H1 (cell line): ENCODE data around the gene AKTIP. TPM values are rescaled to one million over a fixed set of nuclear protein-coding genes. Genes with fewer than 3 reads are reported as not detected.

ENCODE experiments used
- CTCF ChIA-PET: fragments of 300-600 bp; sonication (Branson Sonifier 250); formaldehyde crosslinking; loops from one replicate; lab custom pipeline; 2021; ENCODE audit not compliant: partially characterized antibody; lab: Charles Lee
- POLR2A ChIA-PET: fragments of 300-600 bp; sonication (Branson Sonifier 250); formaldehyde crosslinking; loops from one replicate; lab custom pipeline; 2021; ENCODE audit warnings: inconsistent platforms; ENCODE audit not compliant: partially characterized antibody; lab: Charles Lee
- DNase-seq, 2 experiments: peaks; one replicate each; pipeline versions ENCODE4 v3.0.0 to v3.0.0-alpha.2; 2010 to 2022; ENCODE audit warnings: low spot score in 2 of 2, low read depth in 1 of 2, mixed read lengths in 1 of 2
- FAIRE-seq: peaks from 2 replicates; lab custom pipeline; 2011; peaks lifted over from hg19 to GRCh38; lab: Jason Lieb, UNC
- H2AFZ ChIP-seq: 2 replicates; pipeline ENCODE4 v1.8.1; 2012; ENCODE audit warnings: low read length, inconsistent platforms
- H2AK5ac ChIP-seq: 2 replicates; pipeline ENCODE4 v1.6.1; 2013; ENCODE audit warnings: low read depth, low read length
- H2BK120ac ChIP-seq: replicated peaks from 2 replicates; pipeline ENCODE3; 2013; ENCODE audit warnings: low read depth, low read length, inconsistent platforms
- H2BK12ac ChIP-seq: 2 replicates; pipeline ENCODE4 v1.6.1; 2013; ENCODE audit warnings: low read depth, low read length
- H2BK15ac ChIP-seq: 2 replicates; pipeline ENCODE4 v1.6.1; 2013; ENCODE audit warnings: low read length
- H2BK20ac ChIP-seq: 2 replicates; pipeline ENCODE4 v1.6.1; 2013; ENCODE audit warnings: low read length
- H2BK5ac ChIP-seq: 2 replicates; pipeline ENCODE4 v1.6.1; 2013; ENCODE audit warnings: low read depth, low read length
- H3K14ac ChIP-seq: 2 replicates; pipeline ENCODE4 v1.6.1; 2013; ENCODE audit warnings: inconsistent platforms; ENCODE audit not compliant: insufficient read length
- H3K18ac ChIP-seq: 2 replicates; pipeline ENCODE4 v1.6.1; 2013; ENCODE audit warnings: low read length; ENCODE audit errors: extremely low read depth
- H3K23ac ChIP-seq: 2 replicates; pipeline ENCODE4 v1.6.1; 2013; ENCODE audit warnings: inconsistent platforms; ENCODE audit not compliant: insufficient read length
- H3K23me2 ChIP-seq: 2 replicates; pipeline ENCODE4 v1.6.1; 2013; ENCODE audit warnings: low read depth, low read length
- H3K27ac ChIP-seq: 2 replicates; pipeline ENCODE4 v1.6.1; 2011; ENCODE audit warnings: low read depth, low read length, inconsistent platforms
- H3K27me3 ChIP-seq, 4 experiments: replicated peaks in 1 of 4; 1 replicate in 1 of 4; 2 replicates in 3 of 4; pipeline versions ENCODE4 v1.6.1 to v1.8.1; 2011 to 2013; ENCODE audit warnings: low read length in 3 of 4, mild to moderate bottlenecking in 3 of 4, inconsistent platforms in 2 of 4, mixed read lengths in 2 of 4, moderate library complexity in 1 of 4; ENCODE audit not compliant: control insufficient read depth in 3 of 4, insufficient read depth in 3 of 4; ENCODE audit errors: extremely low read depth in 1 of 4
- H3K36me3 ChIP-seq, 4 experiments: 2 replicates each; pipeline versions ENCODE4 v1.6.1 to v1.8.1; 2011 to 2013; ENCODE audit warnings: mild to moderate bottlenecking in 4 of 4, low read length in 3 of 4, moderate library complexity in 2 of 4, control low read depth in 1 of 4, inconsistent platforms in 1 of 4; ENCODE audit not compliant: insufficient read depth in 4 of 4, control insufficient read depth in 2 of 4
- H3K4ac ChIP-seq: replicated peaks from 2 replicates; pipeline ENCODE3; 2013; ENCODE audit warnings: low read length, low read depth, mixed read lengths, inconsistent platforms; ENCODE audit not compliant: insufficient read length
- H3K4me1 ChIP-seq, 4 experiments: replicated peaks in 1 of 4; 1 replicate in 1 of 4; 2 replicates in 3 of 4; pipeline versions ENCODE4 v1.6.1 to v1.8.1; 2011 to 2013; ENCODE audit warnings: low read length in 3 of 4, inconsistent platforms in 2 of 4, mixed read lengths in 1 of 4; ENCODE audit not compliant: insufficient read depth in 4 of 4, control insufficient read depth in 3 of 4
- H3K4me2 ChIP-seq, 2 experiments: 2 replicates each; pipeline versions ENCODE4 v1.6.1 to v1.8.1; 2011 to 2013; ENCODE audit warnings: low read depth in 2 of 2, low read length in 2 of 2, control low read depth in 1 of 2, inconsistent platforms in 1 of 2, mild to moderate bottlenecking in 1 of 2; ENCODE audit not compliant: insufficient read depth in 1 of 2
- H3K4me3 ChIP-seq, 4 experiments: fragments of 200-600, 300-600 bp in 1 of 4; sonication (generic), shearing (Covaris generic), sonication (Bioruptor Twin) in 1 of 4; 2 replicates each; pipeline versions ENCODE4 v1.5.1 to v1.8.1; 2011 to 2016; ENCODE audit warnings: low read length in 4 of 4, low read depth in 3 of 4, control low read depth in 2 of 4, inconsistent platforms in 2 of 4, mild to moderate bottlenecking in 2 of 4, mixed read lengths in 1 of 4, moderate library complexity in 1 of 4; ENCODE audit not compliant: insufficient read depth in 2 of 4; ENCODE audit errors: extremely low read depth in 1 of 4
- H3K56ac ChIP-seq: replicated peaks from 2 replicates; pipeline ENCODE3; 2013; ENCODE audit warnings: low read depth, mild to moderate bottlenecking, mixed read lengths, low read length, inconsistent platforms; ENCODE audit not compliant: insufficient read length
- H3K79me1 ChIP-seq: 2 replicates; pipeline ENCODE4 v1.6.1; 2013; ENCODE audit warnings: low read depth, low read length, control low read depth
- H3K79me2 ChIP-seq, 2 experiments: 2 replicates each; pipeline versions ENCODE4 v1.6.1 to v1.8.1; 2012 to 2013; ENCODE audit warnings: low read length in 2 of 2, mild to moderate bottlenecking in 2 of 2, inconsistent platforms in 1 of 2; ENCODE audit not compliant: insufficient read depth in 2 of 2, control insufficient read depth in 1 of 2
- H3K9ac ChIP-seq, 4 experiments: replicated peaks in 1 of 4; 1 replicate in 1 of 4; 2 replicates in 3 of 4; pipeline versions ENCODE4 v1.6.1 to v1.8.1; 2011 to 2013; ENCODE audit warnings: low read depth in 3 of 4, low read length in 3 of 4, control low read depth in 2 of 4, mild to moderate bottlenecking in 2 of 4, moderate library complexity in 2 of 4, inconsistent platforms in 1 of 4; ENCODE audit errors: extremely low read depth in 1 of 4
- H3K9me3 ChIP-seq, 2 experiments: 2 replicates each; pipeline versions ENCODE4 v1.6.1 to v1.8.1; 2012 to 2013; ENCODE audit warnings: mild to moderate bottlenecking in 2 of 2, moderate library complexity in 2 of 2, control low read depth in 1 of 2, inconsistent platforms in 1 of 2, low read depth in 1 of 2, low read length in 1 of 2, mixed read lengths in 1 of 2; ENCODE audit not compliant: insufficient read depth in 2 of 2
- H4K20me1 ChIP-seq, 2 experiments: replicated peaks in 1 of 2; 2 replicates each; pipeline versions ENCODE3 to v1.8.1; 2011 to 2013; ENCODE audit warnings: inconsistent platforms in 2 of 2, low read length in 2 of 2, mild to moderate bottlenecking in 1 of 2; ENCODE audit not compliant: insufficient read depth in 2 of 2, control insufficient read depth in 1 of 2
- H4K5ac ChIP-seq: 2 replicates; pipeline ENCODE4 v1.6.1; 2013; ENCODE audit warnings: low read length, low read depth, mixed read lengths, inconsistent platforms; ENCODE audit not compliant: insufficient read length
- H4K8ac ChIP-seq: 2 replicates; pipeline ENCODE4 v1.8.0; 2013; ENCODE audit warnings: mild to moderate bottlenecking, moderate library complexity, low read length, inconsistent platforms; ENCODE audit not compliant: insufficient read depth; ENCODE audit errors: extremely low read depth
- H4K91ac ChIP-seq: replicated peaks from 2 replicates; pipeline ENCODE3; 2013; ENCODE audit warnings: low read length, mixed read lengths, inconsistent platforms; ENCODE audit not compliant: insufficient read length
- CBX8 ChIP-seq: fragments of 300-800, 300-1000 bp; sonication (generic); IDR thresholded peaks from 2 replicates; pipeline ENCODE4 v1.7.1; 2016; ENCODE audit warnings: low read depth, low read length, borderline replicate concordance
- NANOG ChIP-seq: IDR thresholded peaks from 2 replicates; pipeline ENCODE4 v1.6.1; 2011; ENCODE audit warnings: low read length, low read depth, mild to moderate bottlenecking, inconsistent platforms; ENCODE audit not compliant: insufficient read depth, poor library complexity, severe bottlenecking
- SP4 ChIP-seq: IDR thresholded peaks from 2 replicates; pipeline ENCODE4 v1.6.1; 2012; ENCODE audit warnings: low read length, inconsistent platforms
- TBP ChIP-seq: IDR thresholded peaks from 2 replicates; pipeline ENCODE4 v1.6.1; 2011; ENCODE audit warnings: low read depth, low read length, improper control_type of control experiment
- ZNF274 ChIP-seq: IDR thresholded peaks from 2 replicates; pipeline ENCODE4 v1.7.0; 2012; ENCODE audit warnings: low read length, borderline replicate concordance; ENCODE audit errors: extremely low read depth
- WGBS, 2 experiments: shearing (Covaris generic) in 1 of 2; methylation state at CpG; one replicate each; pipeline versions ENCODE4 v1.1.6 to v1.1.7; 2013 to 2015; ENCODE audit warnings: low lambda C conversion rate in 2 of 2, mixed read lengths in 2 of 2, inconsistent platforms in 1 of 2, low coverage in 1 of 2, missing lambda C conversion rate in 1 of 2; ENCODE audit not compliant: insufficient replicate concordance in 2 of 2, insufficient coverage in 1 of 2, insufficient read length in 1 of 2; ENCODE audit errors: extremely low coverage in 1 of 2, missing lambda C conversion rate in 1 of 2; 5-methylcytosine and 5-hydroxymethylcytosine counted together
- polyA plus RNA-seq, 7 experiments: library from polyadenylated mRNA; depleted of rRNA in 3 of 7; stranded (reverse) in 5 of 7; unstranded in 2 of 7; fragments of >200 nt in 5 of 7; fragments of 200-250 nt in 2 of 7; gene quantifications; 1 replicate in 5 of 7; 2 replicates in 1 of 7; 4 replicates in 1 of 7; pipeline versions ENCODE4 v1.2.1 to v1.2.3, GENCODE V29; 2011 to 2013; ENCODE audit warnings: missing spikeins in 2 of 7, mixed read lengths in 2 of 7
- total RNA-seq: library from RNA; stranded (reverse); fragmentation: NEBNext Ultra II Directional; extraction: Animal tissue kit (Norgen Biotek cat#: 25700); gene quantifications from 2 replicates; pipeline ENCODE4 v1.2.1, GENCODE V29; 2021
- TF ChIP-seq, protein P1 (sequence below): IDR thresholded peaks from 2 replicates; pipeline ENCODE4 v1.6.1; 2011; ENCODE audit warnings: low read length, improper control_type of control experiment
- TF ChIP-seq, protein P2 (sequence below): IDR thresholded peaks from 2 replicates; pipeline ENCODE4 v1.6.1; 2012; ENCODE audit warnings: inconsistent platforms
- TF ChIP-seq, protein P3 (sequence below): IDR thresholded peaks from 2 replicates; pipeline ENCODE4 v1.6.1; 2012; ENCODE audit warnings: low read length, inconsistent platforms

AKTIP gene
- total and polyA plus RNA-seq, 2 of the 8 experiments (the other 6 are each of a cell fraction or from before 2014, with no cell fraction given): 15.0 to 15.6 TPM

DNA sequence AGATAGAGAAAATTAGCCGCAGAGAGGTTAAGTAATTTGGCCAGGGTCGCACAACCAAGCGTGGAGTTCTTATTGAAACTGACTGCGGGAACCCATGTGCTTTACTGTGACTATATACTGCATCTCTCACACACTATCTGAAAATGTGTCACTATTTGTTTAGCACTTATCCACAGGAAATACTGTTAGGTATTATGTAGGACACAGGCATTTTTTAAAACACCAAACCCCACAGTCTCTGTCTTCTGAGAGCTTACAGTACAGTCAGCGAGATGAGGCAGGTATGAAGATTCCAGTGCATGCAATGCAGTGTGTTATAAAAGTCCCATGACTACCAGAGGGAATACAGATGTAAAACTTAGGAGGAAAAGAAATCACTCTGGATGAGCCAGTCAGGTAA is 57.5 kb downstream of the AKTIP start:
- H3K23me2 ChIP-seq: no peaks in the 10 kb centered on the region
- no peak overlapping the region for H3K27ac ChIP-seq
- no peak for FAIRE-seq
- peaks cover 0 to 20% (median 4%) of the 10 kb centered on the region in 4 experiments; a peak in 4 of 8 replicates for H3K36me3 ChIP-seq
- no peaks in the 10 kb centered on the region for H3K9me3 ChIP-seq
- H3K4me2 ChIP-seq: no peak overlapping the region
- no peak overlapping the region for H4K5ac ChIP-seq
- DNase-seq: no peak
- no peak overlapping the region for H2BK20ac ChIP-seq
- no peak overlapping the region for H2BK120ac ChIP-seq
- no peaks in the 10 kb centered on the region for H3K4me1 ChIP-seq
- ChIA-PET POLR2A (interaction anchor here (0.6 to 0.7 kb wide), 2 partner anchors 10 to 28 kb away, joined by 3 read pairs; no protein-coding TSS in a partner anchor), CTCF (interaction anchor here (1.1 to 1.2 kb wide), 3 partner anchors 9 to 64 kb away, joined by 3 read pairs; no protein-coding TSS in a partner anchor)
- WGBS, 2 experiments: 90% methylated on average over 5 of the region's 5 CpGs; no CpG with 5 or more reads in 1 of the 2 experiments
- H2BK5ac ChIP-seq: no peak overlapping the region
- no peaks in the 10 kb centered on the region for H3K79me2 ChIP-seq
- no peak overlapping the region for H2BK12ac ChIP-seq
- H3K9ac ChIP-seq: no peak overlapping the region
- H2AFZ ChIP-seq: no peak overlapping the region
- H3K56ac ChIP-seq: no peak overlapping the region
- H2BK15ac ChIP-seq: no peak overlapping the region
- H3K79me1 ChIP-seq: no peaks in the 10 kb centered on the region
- no peak overlapping the region for H2AK5ac ChIP-seq
- no peak overlapping the region for H4K8ac ChIP-seq
- H3K18ac ChIP-seq: no peak overlapping the region
- H3K23ac ChIP-seq: no peak overlapping the region
- H3K4ac ChIP-seq: no peak overlapping the region
- H3K4me3 ChIP-seq: no peak overlapping the region
- H4K91ac ChIP-seq: no peak overlapping the region
- no peak overlapping the region for H3K14ac ChIP-seq
- no peaks in the 10 kb centered on the region for H4K20me1 ChIP-seq
- H3K27me3 ChIP-seq: no peaks in the 10 kb centered on the region
- TF ChIP-seq, protein P1, sequence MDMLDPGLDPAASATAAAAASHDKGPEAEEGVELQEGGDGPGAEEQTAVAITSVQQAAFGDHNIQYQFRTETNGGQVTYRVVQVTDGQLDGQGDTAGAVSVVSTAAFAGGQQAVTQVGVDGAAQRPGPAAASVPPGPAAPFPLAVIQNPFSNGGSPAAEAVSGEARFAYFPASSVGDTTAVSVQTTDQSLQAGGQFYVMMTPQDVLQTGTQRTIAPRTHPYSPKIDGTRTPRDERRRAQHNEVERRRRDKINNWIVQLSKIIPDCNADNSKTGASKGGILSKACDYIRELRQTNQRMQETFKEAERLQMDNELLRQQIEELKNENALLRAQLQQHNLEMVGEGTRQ: no peak
- TF ChIP-seq, protein P2, sequence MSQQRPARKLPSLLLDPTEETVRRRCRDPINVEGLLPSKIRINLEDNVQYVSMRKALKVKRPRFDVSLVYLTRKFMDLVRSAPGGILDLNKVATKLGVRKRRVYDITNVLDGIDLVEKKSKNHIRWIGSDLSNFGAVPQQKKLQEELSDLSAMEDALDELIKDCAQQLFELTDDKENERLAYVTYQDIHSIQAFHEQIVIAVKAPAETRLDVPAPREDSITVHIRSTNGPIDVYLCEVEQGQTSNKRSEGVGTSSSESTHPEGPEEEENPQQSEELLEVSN: no peak
- TF ChIP-seq, protein P3, sequence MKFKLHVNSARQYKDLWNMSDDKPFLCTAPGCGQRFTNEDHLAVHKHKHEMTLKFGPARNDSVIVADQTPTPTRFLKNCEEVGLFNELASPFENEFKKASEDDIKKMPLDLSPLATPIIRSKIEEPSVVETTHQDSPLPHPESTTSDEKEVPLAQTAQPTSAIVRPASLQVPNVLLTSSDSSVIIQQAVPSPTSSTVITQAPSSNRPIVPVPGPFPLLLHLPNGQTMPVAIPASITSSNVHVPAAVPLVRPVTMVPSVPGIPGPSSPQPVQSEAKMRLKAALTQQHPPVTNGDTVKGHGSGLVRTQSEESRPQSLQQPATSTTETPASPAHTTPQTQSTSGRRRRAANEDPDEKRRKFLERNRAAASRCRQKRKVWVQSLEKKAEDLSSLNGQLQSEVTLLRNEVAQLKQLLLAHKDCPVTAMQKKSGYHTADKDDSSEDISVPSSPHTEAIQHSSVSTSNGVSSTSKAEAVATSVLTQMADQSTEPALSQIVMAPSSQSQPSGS: no peak
- TF ChIP-seq ZNF274 (no peak), TBP (no peak), CBX8 (no peak), SP4 (no peak), NANOG (no peak)
